ENCODE measurements around the gene CEBPE.

CEBPE gene

GRCh38 chr14:23119363-23120327 is 590 bp upstream of the CEBPE start:
- TF ChIP-seq CTCF (IDR thresholded peaks at IDR 0.05; ENCODE audit: insufficient read depth, low read depth, low read length, missing control alignments), result no peak
- no peak overlapping the region for H3K4me3 ChIP-seq (ENCODE audit: low read depth, low read length)
- DNase-seq (ENCODE audit: low read depth), result peak; percentile 57

GRCh38 chr14:23117371-23118020 is 1.6 kb downstream of the CEBPE start:
- no peak for TF ChIP-seq CTCF (IDR thresholded peaks at IDR 0.05; ENCODE audit: insufficient read depth, low read depth, low read length, missing control alignments)
- no peak overlapping the region for H3K4me3 ChIP-seq (ENCODE audit: low read depth, low read length)
- no peak for DNase-seq (ENCODE audit: low read depth)

- H3K4me3 ChIP-seq (ENCODE audit: low read depth, low read length), result no peak overlapping the region
- DNase-seq (ENCODE audit: low read depth), result no peak
- TF ChIP-seq CTCF (IDR thresholded peaks at IDR 0.05; ENCODE audit: insufficient read depth, low read depth, low read length, missing control alignments), result no peak
These were observed 3.1 kb downstream of the CEBPE start for GRCh38 chr14:23115918-23116317.

- DNase-seq (ENCODE audit: low read depth), result no peak
- no peak for TF ChIP-seq CTCF (IDR thresholded peaks at IDR 0.05; ENCODE audit: insufficient read depth, low read depth, low read length, missing control alignments)
- H3K4me3 ChIP-seq (ENCODE audit: low read depth, low read length), result no peak overlapping the region
These were observed 3.9 kb downstream of the CEBPE start for GRCh38 chr14:23115039-23115731.

- no peak for DNase-seq (ENCODE audit: low read depth)
- TF ChIP-seq CTCF (IDR thresholded peaks at IDR 0.05; ENCODE audit: insufficient read depth, low read depth, low read length, missing control alignments), result no peak
- H3K4me3 ChIP-seq (ENCODE audit: low read depth, low read length), result no peak overlapping the region
These were observed 4.4 kb downstream of the CEBPE start for GRCh38 chr14:23114669-23115038.

- no peak overlapping the region for H3K4me3 ChIP-seq (ENCODE audit: low read depth, low read length)
- no peak for TF ChIP-seq CTCF (IDR thresholded peaks at IDR 0.05; ENCODE audit: insufficient read depth, low read depth, low read length, missing control alignments)
- DNase-seq (ENCODE audit: low read depth), result no peak
These were observed 5.0 kb downstream of the CEBPE start for GRCh38 chr14:23114120-23114458.
